H9 (cell line): ENCODE data around the gene NUMBL. TPM values are rescaled to one million over a fixed set of nuclear protein-coding genes. Genes with fewer than 3 reads are reported as not detected.
A peak's percentile ranks its signal among the peaks of the same experiment; 100 is the strongest.

Experiments used
- DNase-seq: peaks from one replicate; pipeline ENCODE4 v3.0.0-alpha.2; 2017
- H2AFZ ChIP-seq: one replicate; pipeline ENCODE4 v1.6.1; 2013; ENCODE audit warnings: mild to moderate bottlenecking, low read length, control low read depth, moderate library complexity
- H2AK5ac ChIP-seq: 2 replicates; pipeline ENCODE4 v1.6.1; 2013; ENCODE audit warnings: low read length, control low read depth, mixed read lengths; ENCODE audit not compliant: insufficient read length
- H2BK120ac ChIP-seq: one replicate; pipeline ENCODE4 v1.6.1; 2013; ENCODE audit warnings: low read depth, mild to moderate bottlenecking, low read length, control low read depth, inconsistent platforms; ENCODE audit not compliant: poor library complexity, severe bottlenecking
- H2BK12ac ChIP-seq: 2 replicates; pipeline ENCODE4 v1.6.1; 2013; ENCODE audit warnings: low read length, control low read depth, mixed read lengths, low read depth; ENCODE audit not compliant: insufficient read length
- H2BK15ac ChIP-seq: 2 replicates; pipeline ENCODE4 v1.6.1; 2013; ENCODE audit warnings: low read depth, low read length, control low read depth
- H2BK20ac ChIP-seq: one replicate; pipeline ENCODE4 v1.6.1; 2013; ENCODE audit warnings: low read depth, mild to moderate bottlenecking, low read length, control low read depth, inconsistent platforms; ENCODE audit not compliant: poor library complexity, severe bottlenecking
- H2BK5ac ChIP-seq: 2 replicates; pipeline ENCODE4 v1.6.1; 2013; ENCODE audit warnings: low read length, control low read depth, mixed read lengths; ENCODE audit not compliant: insufficient read length
- H3K14ac ChIP-seq: 2 replicates; pipeline ENCODE4 v1.6.1; 2013; ENCODE audit warnings: low read length, control low read depth; ENCODE audit not compliant: insufficient read depth
- H3K18ac ChIP-seq: 2 replicates; pipeline ENCODE4 v1.6.1; 2013; ENCODE audit warnings: low read depth, mild to moderate bottlenecking, mixed read lengths, low read length, control low read depth; ENCODE audit not compliant: insufficient read length
- H3K23ac ChIP-seq: 2 replicates; pipeline ENCODE4 v1.6.1; 2013; ENCODE audit warnings: low read length, control low read depth, mixed read lengths, low read depth; ENCODE audit not compliant: insufficient read length
- H3K23me2 ChIP-seq: 2 replicates; pipeline ENCODE4 v1.6.1; 2013; ENCODE audit warnings: low read depth, mild to moderate bottlenecking, mixed read lengths, low read length, control low read depth; ENCODE audit not compliant: insufficient read length, poor library complexity, severe bottlenecking
- H3K27ac ChIP-seq: 2 replicates; pipeline ENCODE4 v1.5.1; 2013; ENCODE audit warnings: low read length, control low read depth, mixed read lengths, low read depth; ENCODE audit not compliant: insufficient read length
- H3K27me3 ChIP-seq: 2 replicates; pipeline ENCODE4 v1.6.1; 2013; ENCODE audit warnings: low read length, control low read depth, inconsistent platforms; ENCODE audit not compliant: insufficient read depth
- H3K4ac ChIP-seq: 2 replicates; pipeline ENCODE4 v1.6.1; 2013; ENCODE audit warnings: low read depth, mild to moderate bottlenecking, control low read depth, inconsistent platforms, low read length, moderate library complexity
- H3K4me1 ChIP-seq: 2 replicates; pipeline ENCODE4 v1.6.1; 2013; ENCODE audit warnings: low read length, control low read depth, inconsistent platforms; ENCODE audit not compliant: insufficient read depth
- H3K4me2 ChIP-seq: 2 replicates; pipeline ENCODE4 v1.6.1; 2013; ENCODE audit warnings: low read length, control low read depth, mixed read lengths; ENCODE audit not compliant: insufficient read length, insufficient read depth
- H3K56ac ChIP-seq: 2 replicates; pipeline ENCODE4 v1.6.1; 2013; ENCODE audit warnings: low read depth, mild to moderate bottlenecking, mixed read lengths, low read length, control low read depth; ENCODE audit not compliant: insufficient read length
- H3K79me1 ChIP-seq: 2 replicates; pipeline ENCODE4 v1.6.1; 2013; ENCODE audit warnings: low read depth, mild to moderate bottlenecking, moderate library complexity, low read length, control low read depth, inconsistent platforms; ENCODE audit not compliant: insufficient read depth, poor library complexity, severe bottlenecking
- H3K79me2 ChIP-seq: 2 replicates; pipeline ENCODE4 v1.6.1; 2013; ENCODE audit warnings: low read length, control low read depth, inconsistent platforms; ENCODE audit not compliant: insufficient read depth
- H3K9ac ChIP-seq: 2 replicates; pipeline ENCODE4 v1.6.1; 2013; ENCODE audit warnings: low read length, control low read depth, mixed read lengths; ENCODE audit not compliant: insufficient read length; ENCODE audit errors: extremely low read depth
- H3K9me3 ChIP-seq: one replicate; pipeline ENCODE4 v1.6.1; 2013; ENCODE audit warnings: low read depth, low read length, inconsistent platforms; ENCODE audit not compliant: control insufficient read depth
- H3T11ph ChIP-seq: one replicate; pipeline ENCODE4 v1.6.1; 2013; ENCODE audit warnings: mild to moderate bottlenecking, low read length, control low read depth, inconsistent platforms
- H4K20me1 ChIP-seq: one replicate; pipeline ENCODE4 v1.6.1; 2013; ENCODE audit not compliant: control insufficient read depth, insufficient read length, insufficient read depth
- H4K5ac ChIP-seq: 2 replicates; pipeline ENCODE4 v1.6.1; 2013; ENCODE audit warnings: low read depth, mild to moderate bottlenecking, mixed read lengths, low read length, control low read depth; ENCODE audit not compliant: insufficient read length
- H4K8ac ChIP-seq: replicated peaks from 2 replicates; pipeline ENCODE4 v1.6.1; 2013; ENCODE audit warnings: low read length, control low read depth, mixed read lengths, low read depth; ENCODE audit not compliant: insufficient read length
- H4K91ac ChIP-seq: 2 replicates; pipeline ENCODE4 v1.6.1; 2013; ENCODE audit warnings: low read depth, mild to moderate bottlenecking, moderate library complexity, mixed read lengths, low read length, control low read depth; ENCODE audit not compliant: insufficient read length
- H3K27ac Mint-ChIP-seq, 3 experiments: 2 replicates in 2 of 3; 3 replicates in 1 of 3; pipeline ENCODE4 v1.8.0; 2020 to 2021; ENCODE audit warnings: mixed read lengths in 3 of 3, mild to moderate bottlenecking in 1 of 3, moderate library complexity in 1 of 3
- H3K27me3 Mint-ChIP-seq: 2 replicates; pipeline ENCODE4 v1.8.0; 2021; ENCODE audit warnings: low read depth, mild to moderate bottlenecking, moderate library complexity, mixed read lengths
- H3K36me3 Mint-ChIP-seq, 3 experiments: 2 replicates in 2 of 3; 3 replicates in 1 of 3; pipeline ENCODE4 v1.8.0; 2020 to 2021; ENCODE audit warnings: low read depth in 3 of 3, mixed read lengths in 3 of 3; ENCODE audit not compliant: insufficient read depth in 1 of 3
- H3K4me1 Mint-ChIP-seq, 2 experiments: 2 replicates each; pipeline ENCODE4 v1.8.0; 2020; ENCODE audit warnings: mixed read lengths in 2 of 2
- H3K4me3 Mint-ChIP-seq, 2 experiments: 2 replicates in 1 of 2; 3 replicates in 1 of 2; pipeline ENCODE4 v1.8.0; 2020 to 2021; ENCODE audit warnings: mild to moderate bottlenecking in 2 of 2, mixed read lengths in 2 of 2, moderate library complexity in 1 of 2
- H3K9me3 Mint-ChIP-seq, 2 experiments: 2 replicates in 1 of 2; 3 replicates in 1 of 2; pipeline ENCODE4 v1.8.0; 2020; ENCODE audit warnings: mild to moderate bottlenecking in 2 of 2, mixed read lengths in 2 of 2, moderate library complexity in 1 of 2
- CTCF ChIP-seq: fragments of 200-600 bp; sonication (generic); conservative IDR thresholded peaks from 3 replicates; pipeline ENCODE4 v1.8.0; 2021; ENCODE audit warnings: antibody characterized with exemption, mild to moderate bottlenecking
- WGBS: extraction: QIAGEN DNeasy Blood & Tissue Kit; methylation state at CpG from one replicate; pipeline ENCODE4 v1.1.7; 2013; ENCODE audit warnings: missing lambda C conversion rate, low lambda C conversion rate, mixed read lengths; ENCODE audit not compliant: insufficient read length; ENCODE audit errors: extremely low coverage; 5-methylcytosine and 5-hydroxymethylcytosine counted together
- total RNA-seq: library from RNA; stranded (reverse); gene quantifications from 2 replicates; pipeline ENCODE4 v1.2.1, GENCODE V29; 2021

The NUMBL gene
- total RNA-seq, 1 experiment from 2014 or later: 34.5 TPM

- no CpG with 5 or more reads among the region's 56 CpGs for WGBS
Measured at GRCh38 chr19:40690693-40691420, 406 bp upstream of the NUMBL start.

More at GRCh38 chr19:40690693-40691420, 406 bp upstream of the NUMBL start:
- H3K4me1 ChIP-seq: no peaks in the 10 kb centered on the region
- H2AFZ ChIP-seq: no peak overlapping the region
- peak overlapping the region; percentile 98 to 100 (median 99) for H3K27ac Mint-ChIP-seq
- H3K36me3 Mint-ChIP-seq: peaks cover 9 to 32% (median 17%) of the 10 kb centered on the region in 3 experiments
- no peaks in the 10 kb centered on the region for H3K27me3 ChIP-seq
- H3K4me3 Mint-ChIP-seq: peak overlapping the region; percentile 81 to 86
- H3K9ac ChIP-seq: no peak overlapping the region
- H3K9me3 ChIP-seq: no peaks in the 10 kb centered on the region
- H3K18ac ChIP-seq: peak overlapping the region; percentile 90
- DNase-seq: peak; percentile 96
- no peak overlapping the region for H2BK15ac ChIP-seq
- H4K5ac ChIP-seq: no peak overlapping the region
- no peak overlapping the region for H2BK5ac ChIP-seq
- no peak overlapping the region for H4K91ac ChIP-seq
- H3K9me3 Mint-ChIP-seq: no peaks in the 10 kb centered on the region
- no peak for TF ChIP-seq CTCF
- H3K79me1 ChIP-seq: no peaks in the 10 kb centered on the region
- H3K56ac ChIP-seq: no peak overlapping the region
- H2BK12ac ChIP-seq: no peak overlapping the region
- H3K27ac ChIP-seq: no peak overlapping the region
- no peak overlapping the region for H2AK5ac ChIP-seq
- H4K20me1 ChIP-seq: peaks cover 7% of the 10 kb centered on the region
- peak overlapping the region; percentile 58 for H3K4me2 ChIP-seq
- H2BK20ac ChIP-seq: no peak overlapping the region
- no peaks in the 10 kb centered on the region; the same call in 1 of the 2 replicates for H3K27me3 Mint-ChIP-seq
- peaks cover 7 to 9% of the 10 kb centered on the region in 2 experiments for H3K4me1 Mint-ChIP-seq
- H3K79me2 ChIP-seq: no peaks in the 10 kb centered on the region
- no peak overlapping the region for H3T11ph ChIP-seq
- peaks cover 15% of the 10 kb centered on the region for H3K23me2 ChIP-seq
- H3K4ac ChIP-seq: no peak overlapping the region
- peak overlapping the region; percentile 88; the same call in 1 of the 2 replicates for H3K14ac ChIP-seq
- H4K8ac ChIP-seq: no peak overlapping the region
- H2BK120ac ChIP-seq: no peak overlapping the region
- no peak overlapping the region for H3K23ac ChIP-seq
